Keratinocyte (primary cell): ENCODE results near the gene WDR70. TPM values are rescaled to one million over a fixed set of nuclear protein-coding genes. Genes with fewer than 3 reads are reported as not detected.
"Not testable (repeated sequence)": the region's sequence is repeated elsewhere in the genome, so short reads cannot be mapped to it uniquely, and the experiment has no call there.

ENCODE experiments used
- DNase-seq: peaks from one replicate; pipeline ENCODE4 v3.0.0-alpha.2; 2011; ENCODE audit warnings: low read depth, missing footprints, low spot score
- FAIRE-seq: peaks from 2 replicates; lab custom pipeline; 2011; peaks lifted over from hg19 to GRCh38; lab: Jason Lieb, UNC
- H2AFZ ChIP-seq: 2 replicates; pipeline ENCODE4 v1.6.0; 2012; ENCODE audit warnings: low read length, control low read depth, inconsistent platforms; ENCODE audit not compliant: control insufficient read depth
- H3K27ac ChIP-seq: 2 replicates; pipeline ENCODE4 v1.5.1; 2011; ENCODE audit warnings: low read length; ENCODE audit not compliant: control insufficient read depth, insufficient read depth
- H3K27me3 ChIP-seq: 3 replicates; pipeline ENCODE4 v1.6.0; 2011; ENCODE audit warnings: low read length; ENCODE audit not compliant: control insufficient read depth, insufficient read depth; ENCODE audit errors: extremely low read depth
- H3K36me3 ChIP-seq, 2 experiments: 2 replicates in 1 of 2; 3 replicates in 1 of 2; pipeline ENCODE4 v1.5.1; 2011; ENCODE audit warnings: low read length in 2 of 2, mild to moderate bottlenecking in 1 of 2; ENCODE audit not compliant: control insufficient read depth in 2 of 2, insufficient read depth in 2 of 2; ENCODE audit errors: extremely low read depth in 1 of 2
- H3K4me1 ChIP-seq: 3 replicates; pipeline ENCODE4 v1.5.1; 2011; ENCODE audit warnings: low read length; ENCODE audit not compliant: control insufficient read depth, insufficient read depth; ENCODE audit errors: extremely low read depth
- H3K4me2 ChIP-seq: 3 replicates; pipeline ENCODE4 v1.6.0; 2011; ENCODE audit warnings: low read depth, low read length; ENCODE audit not compliant: control insufficient read depth, insufficient read depth; ENCODE audit errors: extremely low read depth
- H3K4me3 ChIP-seq, 3 experiments: fragments of 200-600 bp in 1 of 3; sonication (generic) in 1 of 3; 2 replicates in 2 of 3; 3 replicates in 1 of 3; pipeline ENCODE4 v1.5.1; 2011 to 2016; ENCODE audit warnings: low read length in 3 of 3, mild to moderate bottlenecking in 3 of 3, control low read depth in 2 of 3, inconsistent platforms in 1 of 3, low read depth in 1 of 3, mixed read lengths in 1 of 3, mixed run types in 1 of 3, moderate library complexity in 1 of 3; ENCODE audit not compliant: control insufficient read depth in 2 of 3, insufficient read depth in 2 of 3; ENCODE audit errors: extremely low read depth in 1 of 3
- H3K79me2 ChIP-seq: 2 replicates; pipeline ENCODE4 v1.6.0; 2012; ENCODE audit warnings: low read length; ENCODE audit not compliant: control insufficient read depth, insufficient read depth
- H3K9ac ChIP-seq: 3 replicates; pipeline ENCODE4 v1.6.0; 2011; ENCODE audit warnings: low read length; ENCODE audit not compliant: control insufficient read depth, insufficient read depth; ENCODE audit errors: extremely low read depth
- H3K9me1 ChIP-seq: 3 replicates; pipeline ENCODE4 v1.6.0; 2011; ENCODE audit warnings: low read length; ENCODE audit not compliant: control insufficient read depth, insufficient read depth; ENCODE audit errors: extremely low read depth
- H3K9me3 ChIP-seq: 2 replicates; pipeline ENCODE4 v1.5.1; 2012; ENCODE audit warnings: low read depth, low read length; ENCODE audit not compliant: control insufficient read depth
- H4K20me1 ChIP-seq: 3 replicates; pipeline ENCODE4 v1.6.0; 2011; ENCODE audit warnings: low read length; ENCODE audit not compliant: control insufficient read depth, insufficient read depth; ENCODE audit errors: extremely low read depth
- CTCF ChIP-seq, 3 experiments: IDR thresholded peaks in 1 of 3; conservative IDR thresholded peaks in 1 of 3; optimal IDR thresholded peaks in 1 of 3; 2 replicates in 2 of 3; 3 replicates in 1 of 3; pipeline versions ENCODE3 to v1.5.1; 2011; ENCODE audit warnings: low read length in 3 of 3, mild to moderate bottlenecking in 3 of 3, moderate library complexity in 2 of 3, control low read depth in 1 of 3, inconsistent platforms in 1 of 3; ENCODE audit not compliant: insufficient read depth in 2 of 3; ENCODE audit errors: extremely low read depth in 1 of 3
- EZH2 ChIP-seq: IDR thresholded peaks from one replicate; pipeline ENCODE4 v1.6.1; 2012; ENCODE audit warnings: inconsistent platforms, mild to moderate bottlenecking, low read length, moderate library complexity
- dilution Hi-C: fragments of 300-500 bp; cut with MboI; formaldehyde crosslinking; loops from one replicate; pipeline ENCODE4 v1.7.0; 2020; ENCODE audit warnings: low sequenced_read_pairs; ENCODE audit not compliant: extremely low pct_ligation_motif_present
- polyA plus RNA-seq, 5 experiments: library from polyadenylated mRNA; depleted of rRNA in 3 of 5; stranded (reverse) in 3 of 5; stranded (forward) in 1 of 5; unstranded in 1 of 5; fragments of >200 nt; gene quantifications; 1 replicate in 1 of 5; 2 replicates in 3 of 5; 3 replicates in 1 of 5; pipeline versions ENCODE4 v1.2.1 to v1.2.3, GENCODE V29; 2011 to 2012; ENCODE audit warnings: missing spikeins in 2 of 5, low read depth in 1 of 5, low replicate concordance in 1 of 5

WDR70 gene
- polyA plus RNA-seq, 1 donor (not counting 4 experiments of a cell fraction or from before 2014, with no cell fraction given), result 25.1 TPM

- no peak for TF ChIP-seq EZH2
- TF ChIP-seq CTCF (optimal IDR thresholded peaks at IDR 0.05 in 1 of 3, IDR thresholded peaks at IDR 0.05 in 1 of 3, conservative IDR thresholded peaks at IDR 0.05 in 1 of 3; ENCODE audit: extremely low read depth in 1 of 3, insufficient read depth in 2 of 3, low read length in 3 of 3), result no peak
- Histone ChIP-seq H4K20me1 (no peaks in the 10 kb centered on the region), H3K4me3 (no peak overlapping the region), H3K4me2 (no peak overlapping the region), H3K9me1 (no peaks in the 10 kb centered on the region), H3K9ac (no peak overlapping the region), H3K36me3 (peaks cover 0 to 1% of the 10 kb centered on the region in 2 experiments), H3K27ac (no peak overlapping the region), H3K79me2 (no peaks in the 10 kb centered on the region), H3K4me1 (no peaks in the 10 kb centered on the region), H3K9me3 (no peaks in the 10 kb centered on the region), H3K27me3 (no peaks in the 10 kb centered on the region), H2AFZ (no peak overlapping the region)
- DNase-seq (no peak), FAIRE-seq (no peak)
- dilution Hi-C loops, result no loop called here
Measured at GRCh38 chr5:37448941-37449340, 69.8 kb downstream of the WDR70 start.

- H3K27me3 ChIP-seq, H3K9ac ChIP-seq, H3K9me1 ChIP-seq, DNase-seq, H3K4me3 ChIP-seq, H2AFZ ChIP-seq, H3K36me3 ChIP-seq, dilution Hi-C loops, FAIRE-seq, H4K20me1 ChIP-seq, H3K4me2 ChIP-seq, H3K79me2 ChIP-seq, H3K9me3 ChIP-seq, H3K27ac ChIP-seq, H3K4me1 ChIP-seq: not testable (repeated sequence)
Measured at GRCh38 chr5:37451991-37452390, 72.9 kb downstream of the WDR70 start.

- H4K20me1 ChIP-seq, FAIRE-seq, H3K4me1 ChIP-seq, H3K27me3 ChIP-seq, H3K4me3 ChIP-seq, H3K79me2 ChIP-seq, H3K9me1 ChIP-seq, H3K9ac ChIP-seq, H3K36me3 ChIP-seq, H3K4me2 ChIP-seq, DNase-seq, dilution Hi-C loops, H3K27ac ChIP-seq, H3K9me3 ChIP-seq, H2AFZ ChIP-seq: not testable (repeated sequence)
Measured at GRCh38 chr5:37453252-37453651, 74.1 kb downstream of the WDR70 start.

- H3K4me3 ChIP-seq, H3K27me3 ChIP-seq, H4K20me1 ChIP-seq, H3K4me1 ChIP-seq, H3K9ac ChIP-seq, H3K79me2 ChIP-seq, H3K9me1 ChIP-seq, dilution Hi-C loops, H3K9me3 ChIP-seq, H3K36me3 ChIP-seq, H2AFZ ChIP-seq, H3K27ac ChIP-seq, DNase-seq: not testable (repeated sequence)
- FAIRE-seq, result peak; percentile 80
- peak overlapping the region; percentile 16 for H3K4me2 ChIP-seq
Measured at GRCh38 chr5:37454402-37455055, 75.4 kb downstream of the WDR70 start.
